HG03354 (cell line): ENCODE results near the gene TCEA3.

ENCODE experiments used
- ATAC-seq: cut with Tn5 transposase; IDR thresholded peaks from one replicate; pipeline ENCODE4 v1.9.1; 2021; ENCODE audit warnings: mild to moderate bottlenecking; ENCODE audit not compliant: unreplicated experiment, poor library complexity, severe bottlenecking

Gene TCEA3

GRCh38 chr1:23449306-23449705, 24.8 kb upstream of the TCEA3 start:
- no peak for ATAC-seq

GRCh38 chr1:23448846-23449245, 24.3 kb upstream of the TCEA3 start:
- ATAC-seq: no peak

- no peak for ATAC-seq
Measured at GRCh38 chr1:23446661-23447310, 22.2 kb upstream of the TCEA3 start.

GRCh38 chr1:23444596-23445390, 20.2 kb upstream of the TCEA3 start:
- ATAC-seq: no peak

GRCh38 chr1:23444104-23444533, 19.6 kb upstream of the TCEA3 start:
- ATAC-seq: no peak

- ATAC-seq: no peak
Measured at GRCh38 chr1:23442751-23443150, 18.2 kb upstream of the TCEA3 start.

GRCh38 chr1:23441446-23442148, 17.0 kb upstream of the TCEA3 start:
- ATAC-seq: no peak

GRCh38 chr1:23438545-23438944, 14.0 kb upstream of the TCEA3 start:
- no peak for ATAC-seq

GRCh38 chr1:23437355-23437664, 12.8 kb upstream of the TCEA3 start:
- ATAC-seq: no peak

- no peak for ATAC-seq
Measured at GRCh38 chr1:23436520-23437354, 12.2 kb upstream of the TCEA3 start.

GRCh38 chr1:23434260-23434775, 9.8 kb upstream of the TCEA3 start:
- ATAC-seq: no peak

GRCh38 chr1:23433122-23433521, 8.6 kb upstream of the TCEA3 start:
- ATAC-seq: no peak

- no peak for ATAC-seq
Measured at GRCh38 chr1:23431431-23431830, 6.9 kb upstream of the TCEA3 start.

GRCh38 chr1:23430803-23431202, 6.3 kb upstream of the TCEA3 start:
- ATAC-seq: no peak

- ATAC-seq: no peak
Measured at GRCh38 chr1:23428136-23428905, 3.8 kb upstream of the TCEA3 start.

GRCh38 chr1:23427550-23427949, 3.0 kb upstream of the TCEA3 start:
- no peak for ATAC-seq

GRCh38 chr1:23426828-23427227, 2.3 kb upstream of the TCEA3 start:
- ATAC-seq: no peak

- ATAC-seq: no peak
Measured at GRCh38 chr1:23425193-23425494, 596 bp upstream of the TCEA3 start.
